ENCODE measurements around the gene LIMK2.
"Not testable (repeated sequence)": the region's sequence is repeated elsewhere in the genome, so short reads cannot be mapped to it uniquely, and the experiment has no call there.

DNA sequence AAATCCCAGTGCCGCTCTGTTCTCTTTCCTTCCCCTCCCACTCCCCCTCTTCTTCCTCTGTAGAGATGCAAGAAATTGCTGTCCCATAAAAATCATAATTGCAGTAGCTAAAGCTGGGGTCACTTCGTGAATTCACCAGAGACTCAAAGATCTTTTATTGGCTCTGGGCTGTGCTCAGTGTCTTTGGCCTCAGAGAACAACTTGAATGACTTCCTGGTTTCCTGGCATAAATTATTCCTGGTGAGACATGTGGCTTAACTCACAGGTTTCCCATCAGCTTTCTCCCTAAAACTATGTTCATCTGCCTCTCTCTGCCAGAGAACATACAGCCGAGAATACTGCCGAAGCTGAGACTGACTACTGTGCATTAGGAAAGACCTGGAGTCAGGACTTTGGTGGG is 7.0 kb upstream of the LIMK2 start:
- not testable (repeated sequence) for TF ChIP-seq ZKSCAN8 (CRISPR knock-in tag; IDR thresholded peaks at IDR 0.05)
- TF ChIP-seq, protein P1, sequence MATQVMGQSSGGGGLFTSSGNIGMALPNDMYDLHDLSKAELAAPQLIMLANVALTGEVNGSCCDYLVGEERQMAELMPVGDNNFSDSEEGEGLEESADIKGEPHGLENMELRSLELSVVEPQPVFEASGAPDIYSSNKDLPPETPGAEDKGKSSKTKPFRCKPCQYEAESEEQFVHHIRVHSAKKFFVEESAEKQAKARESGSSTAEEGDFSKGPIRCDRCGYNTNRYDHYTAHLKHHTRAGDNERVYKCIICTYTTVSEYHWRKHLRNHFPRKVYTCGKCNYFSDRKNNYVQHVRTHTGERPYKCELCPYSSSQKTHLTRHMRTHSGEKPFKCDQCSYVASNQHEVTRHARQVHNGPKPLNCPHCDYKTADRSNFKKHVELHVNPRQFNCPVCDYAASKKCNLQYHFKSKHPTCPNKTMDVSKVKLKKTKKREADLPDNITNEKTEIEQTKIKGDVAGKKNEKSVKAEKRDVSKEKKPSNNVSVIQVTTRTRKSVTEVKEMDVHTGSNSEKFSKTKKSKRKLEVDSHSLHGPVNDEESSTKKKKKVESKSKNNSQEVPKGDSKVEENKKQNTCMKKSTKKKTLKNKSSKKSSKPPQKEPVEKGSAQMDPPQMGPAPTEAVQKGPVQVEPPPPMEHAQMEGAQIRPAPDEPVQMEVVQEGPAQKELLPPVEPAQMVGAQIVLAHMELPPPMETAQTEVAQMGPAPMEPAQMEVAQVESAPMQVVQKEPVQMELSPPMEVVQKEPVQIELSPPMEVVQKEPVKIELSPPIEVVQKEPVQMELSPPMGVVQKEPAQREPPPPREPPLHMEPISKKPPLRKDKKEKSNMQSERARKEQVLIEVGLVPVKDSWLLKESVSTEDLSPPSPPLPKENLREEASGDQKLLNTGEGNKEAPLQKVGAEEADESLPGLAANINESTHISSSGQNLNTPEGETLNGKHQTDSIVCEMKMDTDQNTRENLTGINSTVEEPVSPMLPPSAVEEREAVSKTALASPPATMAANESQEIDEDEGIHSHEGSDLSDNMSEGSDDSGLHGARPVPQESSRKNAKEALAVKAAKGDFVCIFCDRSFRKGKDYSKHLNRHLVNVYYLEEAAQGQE (IDR thresholded peaks at IDR 0.05; ENCODE audit: borderline replicate concordance), result not testable (repeated sequence)
- TF ChIP-seq, protein P1 (CRISPR knock-in tag; IDR thresholded peaks at IDR 0.05; ENCODE audit: low read depth), result not testable (repeated sequence)

All from K562 (cell line).